Testis (tissue), 3 donors: ENCODE data around the gene RIPK3. TPM values are rescaled to one million over a fixed set of nuclear protein-coding genes. Genes with fewer than 3 reads are reported as not detected.

Source experiments
- DNase-seq: peaks from one replicate; pipeline ENCODE4 v3.0.0-alpha.2; 2019
- H3K27ac ChIP-seq, 2 donors: fragments of 200-600 bp; sonication (generic); one replicate each; pipeline ENCODE4 v1.5.1; 2019
- H3K27me3 ChIP-seq: fragments of 200-600 bp; sonication (generic); one replicate; pipeline ENCODE4 v1.5.1; 2019
- H3K36me3 ChIP-seq: fragments of 200-600 bp; sonication (generic); one replicate; pipeline ENCODE4 v1.5.1; 2017; ENCODE audit warnings: low read depth; ENCODE audit errors: missing control alignments
- H3K4me1 ChIP-seq: fragments of 200-600 bp; sonication (generic); one replicate; pipeline ENCODE4 v1.5.1; 2019
- H3K4me3 ChIP-seq, 2 donors: fragments of 200-600 bp; sonication (generic); one replicate each; pipeline ENCODE4 v1.5.1; 2017 to 2019
- H3K9me3 ChIP-seq: fragments of 200-600 bp; sonication (generic); one replicate; pipeline ENCODE4 v1.5.1; 2017
- CTCF ChIP-seq, 3 experiments: fragments of 450-650 bp in 2 of 3; fragments of 200-600 bp in 1 of 3; sonication (generic) in 1 of 3; IDR thresholded peaks; one replicate each; pipeline ENCODE4 v1.5.1; 2016 to 2019; ENCODE audit warnings: antibody characterized with exemption in 3 of 3, mild to moderate bottlenecking in 2 of 3, moderate library complexity in 1 of 3
- POLR2A ChIP-seq: fragments of 450-650 bp; IDR thresholded peaks from one replicate; pipeline ENCODE4 v1.6.1; 2017; ENCODE audit warnings: antibody characterized with exemption, mild to moderate bottlenecking, moderate library complexity
- WGBS, 2 donors: methylation state at CpG; one replicate each; pipeline ENCODE4 v1.1.5; 2018; 5-methylcytosine and 5-hydroxymethylcytosine counted together
- intact Hi-C: fragments of 100-400 bp; cut with DNase I; formaldehyde crosslinking; loops from one replicate; pipeline ENCODE4 v1.15.1; 2023; ENCODE audit warnings: low total_unique reads
- polyA plus RNA-seq: library from polyadenylated mRNA; stranded (reverse); fragments of 350-450 nt; fragmentation: Illumina TruSeq; extraction: RNeasy Lipid Tissue Mini Kit (QIAGEN cat#74804); gene quantifications from one replicate; pipeline ENCODE4 v1.2.3, GENCODE V29; 2014; ENCODE audit warnings: low read depth, low replicate concordance; ENCODE audit not compliant: insufficient read depth
- total RNA-seq, 2 donors: library from RNA; depleted of rRNA; stranded (reverse); fragments of >200 nt; gene quantifications; one replicate each; pipeline ENCODE4 v1.2.3, GENCODE V29; 2016

Gene RIPK3
- total and polyA plus RNA-seq, 3 donors from 2014 or later: 2.8 to 11.3 (median 3.2) TPM

GRCh38 chr14:24311837-24312615, 27.8 kb downstream of the RIPK3 start:
- no peaks in the 10 kb centered on the region for H3K36me3 ChIP-seq
- WGBS, 2 donors: 87 to 93% methylated on average over 1 of the region's 1 CpG
- intact Hi-C loops: no loop called here
- no peaks in the 10 kb centered on the region for H3K9me3 ChIP-seq
- H3K27me3 ChIP-seq: no peaks in the 10 kb centered on the region
- no peak for DNase-seq
- peaks cover 15% of the 10 kb centered on the region for H3K4me1 ChIP-seq
- H3K4me3 ChIP-seq: peak overlapping the region in 1 of 2 donors; percentile 65
- H3K27ac ChIP-seq: peak overlapping the region in 1 of 2 donors; percentile 80
- TF ChIP-seq CTCF (IDR thresholded peaks at IDR 0.05) (no peak), POLR2A (no peak)

- DNase-seq: peak; percentile 71
These were observed 28.9 kb downstream of the RIPK3 start, which contains the start of gene LTB4R for GRCh38 chr14:24310646-24311604. Gene LTB4R, plus strand, starts transcription at chr14:24311502. Its CDS starts 4,150 bp downstream, at chr14:24315652.

GRCh38 chr14:24310265-24310645, 29.5 kb downstream of the RIPK3 start:
- Histone ChIP-seq H3K27ac (peak overlapping the region in 1 of 2 donors; percentile 80), H3K9me3 (no peaks in the 10 kb centered on the region), H3K4me3 (peak overlapping the region; percentile 55 to 65), H3K4me1 (peaks cover 15% of the 10 kb centered on the region), H3K27me3 (no peaks in the 10 kb centered on the region), H3K36me3 (no peaks in the 10 kb centered on the region)
- TF ChIP-seq CTCF (IDR thresholded peaks at IDR 0.05) (no peak), POLR2A (no peak)
- intact Hi-C loops: no loop called here
- DNase-seq: no peak
- 50 to 53% methylated on average over 3 to 5 of the region's 5 CpGs for WGBS, 2 donors

More at GRCh38 chr14:24310646-24311604, 28.9 kb downstream of the RIPK3 start, which contains the start of gene LTB4R:
- intact Hi-C loops: no loop called here
- Histone ChIP-seq H3K27ac (peak within 1 kb of the TSS; percentile 57 to 80), H3K27me3 (no peaks in the 10 kb centered on the region), H3K4me1 (peaks cover 15% of the 10 kb centered on the region), H3K4me3 (peak within 1 kb of the TSS; percentile 55 to 65), H3K9me3 (no peaks in the 10 kb centered on the region), H3K36me3 (no peaks in the 10 kb centered on the region)
- no peak for TF ChIP-seq POLR2A
- TF ChIP-seq CTCF (IDR thresholded peaks at IDR 0.05): peak in 1 of 3 experiments; percentile 12
- 27% methylated on average over 70 of the region's 99 CpGs; no CpG with 5 or more reads in 1 of the 2 donors for WGBS, 2 donors

- intact Hi-C loops: no loop called here
- Histone ChIP-seq H3K27me3 (no peaks in the 10 kb centered on the region), H3K4me3 (peak within 1 kb of the TSS; percentile 55 to 65), H3K36me3 (no peaks in the 10 kb centered on the region), H3K27ac (peak within 1 kb of the TSS; percentile 57 to 80), H3K9me3 (no peaks in the 10 kb centered on the region), H3K4me1 (peaks cover 15% of the 10 kb centered on the region)
- TF ChIP-seq POLR2A (no peak), CTCF (IDR thresholded peaks at IDR 0.05) (no peak)
- WGBS, 2 donors: 82 to 84% methylated on average over 5 of the region's 5 CpGs
- DNase-seq: no peak
These were observed 30.1 kb downstream of the RIPK3 start, which contains the start of gene LTB4R2 for GRCh38 chr14:24309538-24310264. Gene LTB4R2, plus strand, starts transcription at chr14:24310140. Its CDS starts 525 bp downstream, at chr14:24310665.
